K562 (cell line): ENCODE results near the gene WWOX. TPM values are rescaled to one million over a fixed set of nuclear protein-coding genes. Genes with fewer than 3 reads are reported as not detected.

Experiments
- ATAC-seq: fragments of 200-7000 bp; cut with Tn5 transposase; 3 replicates; pipeline ENCODE4 v1.9.1; 2020; ENCODE audit warnings: moderate library complexity
- BruUV-seq: library from RNA; stranded (reverse); fragments of 400-500 nt; replicated peaks from 2 replicates; lab custom pipeline; 2021; lab: Mats Ljungman, UMichigan
- CTCF ChIA-PET: fragments of 300-600 bp; formaldehyde crosslinking; extraction: SDS; loops from one replicate; lab custom pipeline; 2021; ENCODE audit warnings: low intra/inter-chr PET ratio; lab: Yijun Ruan, JAX
- POLR2A ChIA-PET: fragments of 300-600, 350-650 bp; sonication (Branson Sonifier 250); formaldehyde crosslinking; extraction: SDS; loops from one replicate; lab custom pipeline; 2021; ENCODE audit warnings: antibody characterized with exemption, inconsistent platforms; lab: Yijun Ruan, JAX
- DNase-seq, 4 experiments: peaks; one replicate each; pipeline versions ENCODE4 v3.0.0 to v3.0.0-alpha.2; 2011 to 2018; ENCODE audit warnings: low spot score in 3 of 4, mixed read lengths in 3 of 4; ENCODE audit errors: extremely low read depth in 1 of 4
- FAIRE-seq: peaks from 2 replicates; lab custom pipeline; 2011; peaks lifted over from hg19 to GRCh38; lab: Jason Lieb, UNC
- H2AFZ ChIP-seq: 2 replicates; pipeline ENCODE4 v1.6.0; 2011; ENCODE audit warnings: low read depth, low read length, control low read depth, inconsistent platforms
- H3K27ac ChIP-seq: fragments of 200-600 bp; 3 replicates; pipeline ENCODE4 v1.8.0; 2011; ENCODE audit warnings: low read depth, mild to moderate bottlenecking, control low read depth, inconsistent platforms, low read length, moderate library complexity, mixed read lengths; ENCODE audit errors: extremely low read depth
- H3K27me3 ChIP-seq, 2 experiments: fragments of 300-600 bp in 1 of 2; 2 replicates in 1 of 2; 3 replicates in 1 of 2; pipeline versions ENCODE4 v1.6.0 to v1.8.0; 2011; ENCODE audit warnings: inconsistent platforms in 2 of 2, low read length in 2 of 2, mild to moderate bottlenecking in 1 of 2, mixed read lengths in 1 of 2, moderate library complexity in 1 of 2; ENCODE audit not compliant: control insufficient read depth in 2 of 2, insufficient read depth in 2 of 2
- H3K36me3 ChIP-seq: fragments of 300-600 bp; 3 replicates; pipeline ENCODE4 v1.8.0; 2011; ENCODE audit warnings: mild to moderate bottlenecking, low read length, inconsistent platforms; ENCODE audit not compliant: control insufficient read depth, insufficient read depth
- H3K4me1 ChIP-seq, 2 experiments: fragments of 200-600 bp in 1 of 2; replicated peaks in 1 of 2; 2 replicates in 1 of 2; 3 replicates in 1 of 2; pipeline versions ENCODE4 v1.5.1 to v1.8.0; 2011; ENCODE audit warnings: inconsistent platforms in 2 of 2, low read length in 2 of 2, mild to moderate bottlenecking in 1 of 2, mixed read lengths in 1 of 2, moderate library complexity in 1 of 2; ENCODE audit not compliant: control insufficient read depth in 2 of 2, insufficient read depth in 2 of 2
- H3K4me2 ChIP-seq: 2 replicates; pipeline ENCODE4 v1.6.1; 2011; ENCODE audit warnings: low read length, control low read depth, inconsistent platforms, mixed read lengths; ENCODE audit not compliant: insufficient read depth
- H3K4me3 ChIP-seq: fragments of 200-600 bp; sonication (generic), shearing (Covaris generic); 2 replicates; pipeline ENCODE4 v1.5.1; 2016; ENCODE audit warnings: control low read depth, inconsistent platforms
- H3K79me2 ChIP-seq: fragments of 200-600 bp; 3 replicates; pipeline ENCODE4 v1.8.0; 2011; ENCODE audit warnings: low read length, inconsistent platforms; ENCODE audit not compliant: control insufficient read depth, insufficient read depth
- H3K9ac ChIP-seq, 2 experiments: 2 replicates each; pipeline versions ENCODE4 v1.6.0 to v1.6.1; 2011; ENCODE audit warnings: low read depth in 2 of 2, low read length in 2 of 2, control low read depth in 1 of 2, inconsistent platforms in 1 of 2, mild to moderate bottlenecking in 1 of 2, mixed read lengths in 1 of 2; ENCODE audit not compliant: insufficient read depth in 1 of 2
- H3K9me1 ChIP-seq: one replicate; pipeline ENCODE4 v1.6.0; 2011; ENCODE audit warnings: inconsistent platforms, mild to moderate bottlenecking, low read length, moderate library complexity; ENCODE audit not compliant: control insufficient read depth, insufficient read depth
- H3K9me3 ChIP-seq: replicated peaks from 2 replicates; pipeline ENCODE4 v1.5.1; 2011; ENCODE audit warnings: low read depth, low read length, inconsistent platforms; ENCODE audit not compliant: control insufficient read depth, insufficient read depth
- H4K20me1 ChIP-seq: replicated peaks from 2 replicates; pipeline ENCODE4 v1.6.1; 2011; ENCODE audit warnings: low read length, inconsistent platforms, mixed read lengths; ENCODE audit not compliant: control insufficient read depth, insufficient read depth
- CCNT2 ChIP-seq: IDR thresholded peaks from 2 replicates; pipeline ENCODE4 v1.6.1; 2011; ENCODE audit warnings: borderline replicate concordance, low read depth, mild to moderate bottlenecking, moderate library complexity, mixed read lengths, low read length; ENCODE audit not compliant: insufficient read length; ENCODE audit errors: extremely low read depth
- NFIX ChIP-seq: fragments of 250-450 bp; sonication (Bioruptor Pico); IDR thresholded peaks from 2 replicates; pipeline ENCODE4 v1.4.0; 2020; ENCODE audit warnings: low read depth, mild to moderate bottlenecking, moderate library complexity
- SMARCC2 ChIP-seq: fragments of 450-650 bp; IDR thresholded peaks from 2 replicates; pipeline ENCODE4 v1.6.1; 2017; ENCODE audit warnings: antibody characterized with exemption, moderate library complexity, mild to moderate bottlenecking, low read depth
- WGBS: fragments of 100-300 bp; shearing (Covaris generic); methylation state at CpG from one replicate; pipeline ENCODE4 v1.1.6; 2016; ENCODE audit warnings: low coverage, mixed read lengths; ENCODE audit not compliant: insufficient coverage; ENCODE audit errors: missing lambda C conversion rate; 5-methylcytosine and 5-hydroxymethylcytosine counted together
- in situ Hi-C: fragments of 300-500 bp; cut with MboI; formaldehyde crosslinking; loops from 4 replicates; pipeline ENCODE4 v1.15.0; 2018; ENCODE audit warnings: inconsistent platforms, mixed read lengths
- intact Hi-C: fragments of 100-400 bp; cut with micrococcal nuclease; formaldehyde crosslinking; loops from 2 replicates; pipeline ENCODE4 v1.14.2; 2022
- polyA plus RNA-seq, 8 experiments: library from polyadenylated mRNA; depleted of rRNA in 4 of 8; stranded (reverse) in 5 of 8; unstranded in 3 of 8; fragments of >200 nt; fragmentation: Nextera tagmentation in 2 of 8; fragmentation: Illumina TruSeq in 1 of 8; extraction: Ambion mirVana in 2 of 8; extraction: Trizol in 1 of 8; gene quantifications; 2 replicates each; pipeline versions ENCODE4 v1.2.1 to v1.2.3, GENCODE V29; 2011 to 2014; ENCODE audit warnings: inconsistent platforms in 1 of 8, missing spikeins in 1 of 8
- total RNA-seq, 7 experiments: library from RNA; depleted of rRNA in 6 of 7; stranded (reverse); fragments of >200 nt in 6 of 7; fragmentation: Illumina TruSeq in 2 of 7; extraction: Trizol in 2 of 7; gene quantifications; 2 replicates each; pipeline versions ENCODE4 v1.2.1 to v1.2.3, GENCODE V29; 2011 to 2021; ENCODE audit warnings: low replicate concordance in 1 of 7
- TF ChIP-seq, protein P1 (sequence below): fragments of 150-350 bp; conservative IDR thresholded peaks from 2 replicates; pipeline ENCODE4 v1.6.1; 2014; ENCODE audit warnings: low read length

Gene WWOX
- total and polyA plus RNA-seq, 9 of the 15 experiments (the other 6 are each of a cell fraction or from before 2014, with no cell fraction given) = 1.6 to 22.7 (median 8.1) TPM

DNA sequence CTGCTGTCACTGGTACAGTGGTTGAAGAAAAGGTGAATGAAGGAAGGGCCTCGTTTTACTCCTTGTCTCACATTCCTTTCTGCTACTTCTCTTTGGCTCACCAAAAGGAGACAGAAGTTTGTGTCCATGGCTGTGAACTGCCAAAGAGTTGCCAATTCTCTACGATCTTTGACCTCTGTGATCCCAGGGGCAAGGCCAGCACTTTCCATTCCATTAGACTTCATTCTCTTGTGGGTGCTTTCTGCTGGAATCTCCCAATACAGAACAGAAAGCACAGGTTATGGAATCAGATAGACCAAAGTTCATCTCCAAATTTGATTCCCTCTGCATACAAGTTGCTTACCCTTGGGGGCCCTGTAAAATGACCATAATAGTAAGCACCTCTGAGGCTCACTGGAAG, 1093.5 kb downstream of the WWOX start (continued):
- TF ChIP-seq NFIX (no peak), SMARCC2 (no peak)

DNA sequence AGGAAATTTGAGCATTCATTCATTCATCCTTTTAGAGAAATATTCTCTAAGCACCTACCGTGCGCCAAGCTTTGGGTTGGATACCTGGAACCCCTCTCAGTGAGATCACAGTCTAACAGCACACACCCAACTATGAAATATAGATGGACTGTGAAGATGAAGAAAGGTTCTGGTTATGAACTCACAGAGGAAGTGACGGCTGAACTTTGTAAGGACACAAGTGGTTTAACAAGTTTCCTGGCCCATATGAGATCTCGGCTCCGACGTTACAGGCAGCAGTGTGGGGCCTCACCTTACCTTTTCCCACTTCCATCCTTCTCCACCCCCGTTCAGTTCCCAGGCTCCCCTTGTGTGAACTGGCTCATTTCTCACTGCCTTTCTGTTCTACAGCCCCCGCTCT, 1094.8 kb downstream of the WWOX start:
- ChIA-PET CTCF (no interaction called here), POLR2A (interaction anchor here (0.6 kb wide), 1 partner anchor 1053 kb away, joined by 3 read pairs; no protein-coding TSS in a partner anchor)
- in situ Hi-C loops (no loop called here), intact Hi-C loops (no loop called here)
- WGBS = under 1% methylated on average over 8 of the region's 8 CpGs
- BruUV-seq = no TSS peak
- Histone ChIP-seq H3K9me3 (no peaks in the 10 kb centered on the region), H3K36me3 (no peaks in the 10 kb centered on the region), H2AFZ (no peak overlapping the region)
- TF ChIP-seq CCNT2 = no peak
- TF ChIP-seq, protein P1, sequence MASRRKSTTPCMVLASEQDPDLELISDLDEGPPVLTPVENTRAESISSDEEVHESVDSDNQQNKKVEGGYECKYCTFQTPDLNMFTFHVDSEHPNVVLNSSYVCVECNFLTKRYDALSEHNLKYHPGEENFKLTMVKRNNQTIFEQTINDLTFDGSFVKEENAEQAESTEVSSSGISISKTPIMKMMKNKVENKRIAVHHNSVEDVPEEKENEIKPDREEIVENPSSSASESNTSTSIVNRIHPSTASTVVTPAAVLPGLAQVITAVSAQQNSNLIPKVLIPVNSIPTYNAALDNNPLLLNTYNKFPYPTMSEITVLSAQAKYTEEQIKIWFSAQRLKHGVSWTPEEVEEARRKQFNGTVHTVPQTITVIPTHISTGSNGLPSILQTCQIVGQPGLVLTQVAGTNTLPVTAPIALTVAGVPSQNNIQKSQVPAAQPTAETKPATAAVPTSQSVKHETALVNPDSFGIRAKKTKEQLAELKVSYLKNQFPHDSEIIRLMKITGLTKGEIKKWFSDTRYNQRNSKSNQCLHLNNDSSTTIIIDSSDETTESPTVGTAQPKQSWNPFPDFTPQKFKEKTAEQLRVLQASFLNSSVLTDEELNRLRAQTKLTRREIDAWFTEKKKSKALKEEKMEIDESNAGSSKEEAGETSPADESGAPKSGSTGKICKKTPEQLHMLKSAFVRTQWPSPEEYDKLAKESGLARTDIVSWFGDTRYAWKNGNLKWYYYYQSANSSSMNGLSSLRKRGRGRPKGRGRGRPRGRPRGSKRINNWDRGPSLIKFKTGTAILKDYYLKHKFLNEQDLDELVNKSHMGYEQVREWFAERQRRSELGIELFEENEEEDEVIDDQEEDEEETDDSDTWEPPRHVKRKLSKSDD = no peak
- TF ChIP-seq, all 486 proteins: peak for 0
- no peak overlapping the region for H3K27ac ChIP-seq
- peaks cover 7 to 27% of the 10 kb centered on the region in 2 experiments; a peak in 3 of 5 replicates for H3K27me3 ChIP-seq
- H3K4me2 ChIP-seq = no peak overlapping the region
- no peaks in the 10 kb centered on the region for H3K79me2 ChIP-seq
- ATAC-seq (no peak), DNase-seq (no peak), FAIRE-seq (no peak)
- no peaks in the 10 kb centered on the region for H3K9me1 ChIP-seq
- no peak overlapping the region for H3K4me3 ChIP-seq
- H4K20me1 ChIP-seq = no peaks in the 10 kb centered on the region; the same call in 1 of the 2 replicates
- H3K4me1 ChIP-seq = no peaks in the 10 kb centered on the region
- H3K9ac ChIP-seq = no peak overlapping the region
